Epithelial cell of prostate (primary cell): ENCODE measurements around the gene GRID1.
"Not testable (repeated sequence)": the region's sequence is repeated elsewhere in the genome, so short reads cannot be mapped to it uniquely, and the experiment has no call there.

Experiments
- DNase-seq: peaks from one replicate; pipeline ENCODE4 v3.0.0-alpha.2; 2011; ENCODE audit warnings: low read depth, low spot score
- H3K27ac ChIP-seq: fragments of 450-650 bp; 2 replicates; pipeline ENCODE4 v1.5.1; 2017; ENCODE audit warnings: mild to moderate bottlenecking

GRID1 gene

DNA sequence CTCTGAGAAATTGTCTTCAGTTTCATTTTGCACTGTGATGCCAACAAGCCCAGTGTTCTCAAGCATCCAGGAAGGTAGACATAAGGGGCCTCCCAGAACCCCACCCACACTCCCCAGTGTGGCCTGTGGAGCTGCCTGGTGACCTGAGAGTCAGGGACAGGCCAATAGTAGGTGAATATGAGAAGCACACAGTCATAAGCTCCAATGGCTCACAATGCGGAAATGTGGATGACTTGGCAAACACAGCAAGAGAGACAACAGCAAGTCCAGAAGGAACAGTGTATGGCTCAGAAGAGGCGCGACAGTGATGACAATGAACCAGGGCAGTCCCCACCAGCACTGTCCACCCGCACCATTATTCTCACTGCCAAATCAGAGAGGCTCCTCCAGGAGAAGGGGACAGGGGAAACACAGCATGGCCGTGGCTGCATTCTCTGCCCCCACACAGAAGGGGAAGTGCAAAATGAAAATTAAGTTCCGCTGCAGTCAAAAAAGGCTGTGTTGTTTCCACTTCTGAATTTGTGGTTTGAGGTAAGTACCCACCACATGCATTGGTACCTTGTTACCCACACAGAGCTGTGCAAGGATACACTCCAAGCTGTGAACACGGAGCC lies 419.8 kb downstream of the GRID1 start:
- DNase-seq = no peak
- no peak overlapping the region for H3K27ac ChIP-seq

- no peak for DNase-seq
- no peak overlapping the region for H3K27ac ChIP-seq
These were observed 430.4 kb downstream of the GRID1 start for GRCh38 chr10:85936161-85936560.

GRCh38 chr10:85934586-85934985 lies 432.0 kb downstream of the GRID1 start:
- H3K27ac ChIP-seq = no peak overlapping the region
- no peak for DNase-seq

DNA sequence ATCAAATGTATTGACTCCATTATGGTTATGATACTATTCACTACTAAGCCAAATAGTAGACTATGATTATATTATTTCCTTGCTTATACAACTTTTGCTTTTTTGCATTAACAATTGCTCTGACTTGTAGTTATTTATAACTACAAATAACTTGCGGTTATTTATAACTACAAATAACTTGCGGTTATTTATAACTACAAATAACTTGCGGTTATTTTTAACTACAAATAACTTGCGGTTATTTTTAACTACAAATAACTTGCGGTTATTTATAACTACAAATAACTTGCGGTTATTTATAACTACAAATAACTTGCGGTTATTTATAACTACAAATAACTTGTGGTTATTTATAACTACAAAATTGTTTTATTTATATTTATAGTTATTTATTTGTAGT lies 436.6 kb downstream of the GRID1 start:
- not testable (repeated sequence) for H3K27ac ChIP-seq, DNase-seq

GRCh38 chr10:85927952-85928665 lies 438.5 kb downstream of the GRID1 start:
- no peak overlapping the region for H3K27ac ChIP-seq
- DNase-seq = peak; percentile 45

- no peak overlapping the region for H3K27ac ChIP-seq
- no peak for DNase-seq
These were observed 439.6 kb downstream of the GRID1 start for GRCh38 chr10:85926986-85927385.

DNA sequence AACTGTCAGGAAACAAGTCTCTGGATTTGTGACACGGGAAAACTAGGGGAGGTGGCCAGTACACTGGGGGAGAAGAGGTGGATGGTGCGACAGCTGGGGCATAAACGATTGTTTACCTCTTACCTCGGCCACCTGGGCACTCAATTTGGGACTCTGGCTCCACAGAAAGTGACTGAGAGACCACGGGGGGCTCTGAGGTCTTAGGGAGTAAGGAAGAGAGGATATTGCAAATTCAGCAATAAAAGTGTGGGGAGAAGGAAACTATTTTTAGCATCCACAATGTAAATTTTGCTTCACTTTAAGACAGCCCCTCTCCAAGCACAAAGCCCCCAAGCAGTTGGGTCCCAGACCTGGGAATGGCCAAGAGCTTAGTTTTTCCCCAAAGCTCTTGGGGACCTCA lies 440.5 kb downstream of the GRID1 start:
- H3K27ac ChIP-seq = no peak overlapping the region

GRCh38 chr10:85925201-85925750 lies 441.3 kb downstream of the GRID1 start:
- H3K27ac ChIP-seq = no peak overlapping the region
- no peak for DNase-seq

More for the DNA sequence above, 440.5 kb downstream of the GRID1 start:
- no peak for DNase-seq

- H3K27ac ChIP-seq = no peak overlapping the region
- no peak for DNase-seq
These were observed 442.1 kb downstream of the GRID1 start for GRCh38 chr10:85924382-85925102.

DNA sequence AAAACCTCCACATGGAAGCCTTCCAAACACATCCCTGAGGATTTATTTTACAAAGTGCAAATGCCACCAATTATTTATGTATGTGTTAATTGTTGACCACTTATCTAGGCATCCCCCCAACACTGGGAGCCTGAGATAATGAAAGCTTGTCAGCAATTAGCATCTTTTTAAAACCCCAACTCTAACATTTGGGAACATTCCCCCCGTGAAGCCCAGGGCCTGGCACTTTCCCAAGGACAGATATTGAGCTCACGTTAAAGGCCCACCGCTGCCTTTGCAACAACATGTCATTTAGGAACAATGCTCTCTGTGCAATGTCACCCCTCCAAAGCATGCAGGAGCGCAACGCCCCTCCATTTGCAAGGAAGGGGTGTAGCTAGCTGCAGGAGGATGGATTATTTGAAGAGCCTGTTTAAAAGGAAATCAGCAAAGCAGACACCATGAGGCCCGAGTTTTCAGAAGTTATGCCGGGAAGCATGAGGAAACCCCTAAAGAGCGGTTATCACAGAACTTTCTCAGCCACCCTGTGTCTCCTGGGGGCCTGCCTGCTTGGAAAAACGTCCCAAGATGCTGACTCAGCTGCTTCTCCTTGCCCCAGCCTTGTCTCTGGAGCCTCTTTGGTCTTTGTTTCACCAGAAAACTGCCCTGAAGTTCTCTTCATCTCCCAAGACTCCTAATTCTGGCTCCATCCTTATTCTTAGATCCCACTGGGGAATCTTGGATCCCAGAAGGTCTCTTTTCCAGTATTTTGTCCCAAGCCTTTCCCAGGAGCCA lies 444.1 kb downstream of the GRID1 start:
- H3K27ac ChIP-seq = no peak overlapping the region
- no peak for DNase-seq

DNA sequence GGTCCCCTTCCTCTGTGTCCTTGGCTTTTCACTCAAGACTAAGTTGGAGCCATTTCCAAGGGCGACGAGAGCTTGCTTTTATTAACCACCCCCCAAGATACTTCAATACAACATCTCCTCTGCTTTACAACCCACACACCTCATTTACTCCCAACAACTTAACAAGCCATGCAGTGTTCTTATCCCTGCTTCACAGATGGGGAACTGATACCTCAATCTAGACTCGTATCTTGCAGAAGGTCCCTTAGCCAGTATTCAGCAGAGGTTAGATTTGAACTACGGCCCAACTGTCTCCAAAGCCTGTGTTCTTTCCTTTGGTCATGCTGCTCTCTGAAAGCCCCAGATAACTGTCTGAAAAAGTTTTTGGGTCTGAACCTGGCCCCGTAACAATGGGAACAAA lies 444.8 kb downstream of the GRID1 start:
- H3K27ac ChIP-seq = no peak overlapping the region
- no peak for DNase-seq

DNA sequence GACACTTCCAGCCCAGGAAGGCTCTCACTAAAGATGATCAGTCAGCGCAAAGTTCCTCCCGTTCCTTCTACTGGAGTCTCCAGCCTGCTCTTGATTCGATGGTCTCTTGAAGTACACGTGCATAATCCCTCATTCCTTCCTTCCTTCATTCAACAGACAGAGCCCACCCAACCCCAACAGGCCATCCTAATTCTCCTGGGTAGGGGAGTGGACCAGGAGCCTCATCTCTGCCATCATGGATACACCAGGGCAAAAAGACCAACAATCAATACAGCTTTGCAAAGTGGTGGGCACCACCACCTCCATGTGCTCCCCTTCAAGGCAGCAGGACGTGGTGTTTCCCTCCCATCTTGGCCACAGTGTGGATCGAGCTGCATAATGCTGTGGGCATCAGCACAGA lies 446.3 kb downstream of the GRID1 start:
- H3K27ac ChIP-seq = no peak overlapping the region
- no peak for DNase-seq

DNA sequence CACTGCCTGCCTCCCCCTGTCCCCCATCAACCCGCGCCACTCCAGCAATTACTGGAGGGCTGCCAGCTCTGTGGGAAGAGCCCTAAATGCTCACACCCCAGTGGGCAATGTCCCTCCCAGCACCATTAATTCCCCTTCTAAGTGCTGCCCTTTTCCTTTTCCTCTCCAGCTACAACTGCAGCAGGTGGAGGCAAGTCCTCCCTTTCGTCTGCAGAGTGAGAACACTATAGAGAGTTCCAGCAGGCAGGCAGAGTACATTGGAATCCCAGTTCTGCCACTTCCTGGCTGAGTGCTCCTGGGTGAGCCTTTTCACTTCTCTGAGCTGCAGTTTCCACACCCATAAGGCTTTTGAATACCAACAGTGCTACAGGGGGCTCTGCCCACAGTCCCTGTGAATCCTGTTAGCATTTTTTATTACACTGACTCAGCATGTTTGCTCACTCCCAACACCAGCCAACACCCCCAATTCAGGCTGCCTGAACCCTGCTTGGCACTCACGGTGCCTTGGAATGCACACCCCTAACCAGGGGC lies 447.0 kb downstream of the GRID1 start:
- no peak overlapping the region for H3K27ac ChIP-seq
- no peak for DNase-seq

- DNase-seq = no peak
- H3K27ac ChIP-seq = no peak overlapping the region
These were observed 448.2 kb downstream of the GRID1 start for GRCh38 chr10:85918371-85918770.

DNA sequence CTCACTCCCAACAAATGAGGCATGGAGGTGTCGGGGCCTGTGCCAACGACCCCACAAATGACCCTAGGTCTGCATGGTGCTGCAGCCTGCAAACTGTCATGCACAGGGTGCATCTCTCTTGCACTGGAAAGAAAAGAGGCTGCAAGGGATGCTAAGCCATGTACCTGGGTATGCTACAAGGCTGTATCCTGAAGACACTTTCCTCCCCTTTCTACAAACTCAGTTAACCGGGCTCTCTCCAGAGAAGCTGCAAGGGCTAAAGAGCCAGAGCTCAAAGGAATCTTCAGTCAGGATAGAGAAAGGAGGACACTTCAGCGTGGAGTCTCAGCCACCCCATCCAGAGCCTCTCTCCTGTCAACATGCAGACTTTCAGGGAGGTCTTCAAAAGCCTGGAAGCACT lies 449.0 kb downstream of the GRID1 start:
- H3K27ac ChIP-seq = no peak overlapping the region
- DNase-seq = no peak

- H3K27ac ChIP-seq = no peak overlapping the region
- no peak for DNase-seq
These were observed 449.5 kb downstream of the GRID1 start for GRCh38 chr10:85916994-85917573.

- no peak for DNase-seq
These were observed 450.3 kb downstream of the GRID1 start for GRCh38 chr10:85916286-85916685.

GRCh38 chr10:85915245-85915846 lies 451.2 kb downstream of the GRID1 start:
- no peak overlapping the region for H3K27ac ChIP-seq
- no peak for DNase-seq

More at GRCh38 chr10:85916286-85916685, 450.3 kb downstream of the GRID1 start:
- no peak overlapping the region for H3K27ac ChIP-seq

GRCh38 chr10:85914720-85915119 lies 451.9 kb downstream of the GRID1 start:
- no peak overlapping the region for H3K27ac ChIP-seq
- DNase-seq = no peak
